Sigmoid colon (tissue), 7 donors: Measurements from ENCODE around the gene ZNF544. TPM values are rescaled to one million over a fixed set of nuclear protein-coding genes. Genes with fewer than 3 reads are reported as not detected.

Source experiments
- DNase-seq: peaks from one replicate; pipeline ENCODE4 v3.0.0-alpha.2; 2019
- H3K27ac ChIP-seq, 4 donors: fragments of 200-600 bp; sonication (generic); one replicate each; pipeline ENCODE4 v1.5.1; 2016 to 2019; ENCODE audit warnings: mild to moderate bottlenecking in 1 of 4
- H3K27me3 ChIP-seq, 3 donors: fragments of 200-600 bp; sonication (generic); one replicate each; pipeline ENCODE4 v1.5.1; 2019; ENCODE audit warnings: mild to moderate bottlenecking in 1 of 3
- H3K36me3 ChIP-seq, 4 donors: fragments of 200-600 bp; sonication (generic); one replicate each; pipeline ENCODE4 v1.5.1; 2016 to 2019
- H3K4me1 ChIP-seq, 4 donors: fragments of 200-600 bp; sonication (generic); one replicate each; pipeline ENCODE4 v1.5.1; 2017 to 2019
- H3K4me3 ChIP-seq, 4 donors: fragments of 200-600 bp; sonication (generic); one replicate each; pipeline ENCODE4 v1.5.1; 2017 to 2019; ENCODE audit warnings: mild to moderate bottlenecking in 2 of 4, moderate library complexity in 1 of 4
- H3K9me3 ChIP-seq, 4 donors: fragments of 200-600 bp in 3 of 4; sonication (generic) in 3 of 4; one replicate each; pipeline versions ENCODE4 v1.5.1 to v1.6.1; 2013 to 2019
- EP300 ChIP-seq, 4 donors: sonication (generic); formaldehyde crosslinking; IDR thresholded peaks; one replicate each; pipeline ENCODE4 v1.6.1; 2017; ENCODE audit warnings: antibody characterized with exemption in 4 of 4
- POLR2A ChIP-seq, 2 donors: fragments of 450-650 bp; IDR thresholded peaks; one replicate each; pipeline ENCODE4 v1.6.1; 2016; ENCODE audit warnings: antibody characterized with exemption in 2 of 2, mild to moderate bottlenecking in 2 of 2, moderate library complexity in 2 of 2
- POLR2AphosphoS5 ChIP-seq, 4 donors: sonication (generic); formaldehyde crosslinking; IDR thresholded peaks; one replicate each; pipeline ENCODE4 v1.6.1; 2017; ENCODE audit warnings: antibody characterized with exemption in 4 of 4
- WGBS, 2 donors: extraction: QIAGEN DNeasy Blood & Tissue Kit; methylation state at CpG; one replicate each; pipeline ENCODE4 v1.1.7; 2013; 5-methylcytosine and 5-hydroxymethylcytosine counted together
- intact Hi-C: fragments of 100-400 bp; cut with DNase I; formaldehyde crosslinking; loops from one replicate; pipeline ENCODE4 v1.15.1; 2023
- polyA plus RNA-seq, 3 donors: library from polyadenylated mRNA; stranded (reverse); fragments of 200-250 nt; gene quantifications; one replicate each; pipeline ENCODE4 v1.2.3, GENCODE V29; 2013
- total RNA-seq, 4 donors: library from RNA; depleted of rRNA; stranded (reverse); fragments of >200 nt; gene quantifications; one replicate each; pipeline ENCODE4 v1.1.0, GENCODE V29; 2016
- TF ChIP-seq, protein P1 (sequence below), 4 experiments: fragments of 450-650 bp in 3 of 4; fragments of 200-600 bp in 1 of 4; IDR thresholded peaks; one replicate each; pipeline ENCODE4 v1.5.1; 2016 to 2019; ENCODE audit warnings: antibody characterized with exemption in 4 of 4, mild to moderate bottlenecking in 3 of 4, moderate library complexity in 2 of 4
- donor health status: healthy with polysubstance abuse.
- donor health status: Bipolar disorder and iron deficiency.
- donor health status: healthy.

ZNF544 gene
- total and polyA plus RNA-seq, 7 donors, result 16.4 to 45.1 (median 28.6) TPM

DNA sequence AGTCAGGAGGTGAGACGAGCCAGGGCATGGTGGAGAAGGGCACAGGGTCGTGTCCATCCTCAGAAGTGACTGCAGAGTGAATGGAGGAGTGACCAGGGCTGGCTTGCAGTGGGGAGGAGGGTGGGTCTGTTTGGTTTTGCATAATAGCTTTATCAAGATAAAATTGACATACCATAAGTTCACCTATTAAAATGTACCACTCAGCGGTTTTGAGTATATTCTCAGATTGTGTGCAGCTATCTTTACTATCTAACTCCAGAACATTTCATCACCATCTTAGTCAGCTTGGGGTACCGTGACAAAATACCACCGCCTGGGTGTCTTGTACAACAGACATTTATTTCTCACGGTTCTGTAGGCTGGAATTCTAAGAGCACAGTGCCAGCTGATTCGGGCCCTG is 63.2 kb downstream of the ZNF544 start:
- TF ChIP-seq EP300 (IDR thresholded peaks at IDR 0.05), result no peak
- TF ChIP-seq, protein P1, sequence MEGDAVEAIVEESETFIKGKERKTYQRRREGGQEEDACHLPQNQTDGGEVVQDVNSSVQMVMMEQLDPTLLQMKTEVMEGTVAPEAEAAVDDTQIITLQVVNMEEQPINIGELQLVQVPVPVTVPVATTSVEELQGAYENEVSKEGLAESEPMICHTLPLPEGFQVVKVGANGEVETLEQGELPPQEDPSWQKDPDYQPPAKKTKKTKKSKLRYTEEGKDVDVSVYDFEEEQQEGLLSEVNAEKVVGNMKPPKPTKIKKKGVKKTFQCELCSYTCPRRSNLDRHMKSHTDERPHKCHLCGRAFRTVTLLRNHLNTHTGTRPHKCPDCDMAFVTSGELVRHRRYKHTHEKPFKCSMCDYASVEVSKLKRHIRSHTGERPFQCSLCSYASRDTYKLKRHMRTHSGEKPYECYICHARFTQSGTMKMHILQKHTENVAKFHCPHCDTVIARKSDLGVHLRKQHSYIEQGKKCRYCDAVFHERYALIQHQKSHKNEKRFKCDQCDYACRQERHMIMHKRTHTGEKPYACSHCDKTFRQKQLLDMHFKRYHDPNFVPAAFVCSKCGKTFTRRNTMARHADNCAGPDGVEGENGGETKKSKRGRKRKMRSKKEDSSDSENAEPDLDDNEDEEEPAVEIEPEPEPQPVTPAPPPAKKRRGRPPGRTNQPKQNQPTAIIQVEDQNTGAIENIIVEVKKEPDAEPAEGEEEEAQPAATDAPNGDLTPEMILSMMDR (IDR thresholded peaks at IDR 0.05), result no peak
- no peak for TF ChIP-seq POLR2AphosphoS5 (IDR thresholded peaks at IDR 0.05)
- TF ChIP-seq POLR2A (IDR thresholded peaks at IDR 0.05), result no peak
- H3K27me3 ChIP-seq, result no peaks in the 10 kb centered on the region
- no peaks in the 10 kb centered on the region for H3K4me1 ChIP-seq
- H3K9me3 ChIP-seq, result peaks cover 0 to 22% (median 11%) of the 10 kb centered on the region in 4 donors
- peaks cover 46 to 92% (median 72%) of the 10 kb centered on the region in 4 donors for H3K36me3 ChIP-seq
- no peak overlapping the region for H3K4me3 ChIP-seq
- no peak overlapping the region for H3K27ac ChIP-seq
- intact Hi-C loops, result no loop called here
- 95 to 98% methylated on average over 7 of the region's 7 CpGs for WGBS, 2 donors
- DNase-seq, result no peak

DNA sequence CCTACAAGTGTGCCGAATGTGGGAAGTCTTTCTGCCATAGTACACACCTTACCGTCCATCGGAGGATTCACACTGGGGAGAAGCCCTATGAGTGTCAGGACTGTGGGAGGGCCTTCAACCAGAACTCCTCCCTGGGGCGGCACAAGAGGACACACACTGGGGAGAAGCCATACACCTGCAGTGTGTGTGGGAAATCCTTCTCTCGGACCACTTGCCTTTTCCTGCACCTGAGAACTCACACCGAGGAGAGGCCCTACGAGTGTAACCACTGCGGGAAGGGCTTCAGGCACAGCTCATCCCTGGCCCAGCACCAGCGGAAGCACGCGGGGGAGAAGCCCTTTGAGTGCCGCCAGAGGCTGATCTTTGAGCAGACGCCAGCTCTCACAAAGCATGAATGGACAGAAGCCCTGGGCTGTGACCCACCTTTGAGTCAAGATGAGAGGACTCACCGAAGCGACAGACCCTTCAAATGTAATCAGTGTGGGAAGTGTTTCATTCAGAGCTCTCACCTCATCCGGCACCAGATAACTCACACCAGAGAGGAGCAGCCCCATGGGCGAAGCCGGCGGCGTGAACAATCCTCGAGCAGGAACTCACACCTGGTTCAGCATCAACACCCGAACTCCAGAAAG is 66.1 kb downstream of the ZNF544 start:
- intact Hi-C loops, result no loop called here
- no peak overlapping the region for H3K4me3 ChIP-seq

DNA sequence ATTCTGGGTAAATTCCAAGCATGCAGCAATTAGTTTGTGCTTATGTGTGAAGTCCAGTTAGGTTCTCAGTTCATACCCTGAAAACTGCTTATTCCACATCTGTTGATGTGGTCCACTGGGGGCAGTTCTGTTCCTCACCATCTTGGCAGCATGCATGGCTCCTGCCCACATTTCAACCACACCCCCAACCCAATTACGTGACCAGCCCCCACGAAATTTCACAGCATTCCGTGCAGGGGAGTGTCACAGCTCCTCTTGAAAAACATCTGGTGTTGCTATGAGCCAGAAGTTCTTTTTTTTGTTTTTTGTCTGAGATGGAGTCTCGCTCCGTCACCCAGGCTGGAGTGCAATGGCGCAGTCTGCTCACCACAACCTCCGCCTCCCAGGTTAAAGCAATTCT is 67.4 kb downstream of the ZNF544 start:
- no peaks in the 10 kb centered on the region for H3K4me1 ChIP-seq
- H3K4me3 ChIP-seq, result no peak overlapping the region
- TF ChIP-seq EP300 (IDR thresholded peaks at IDR 0.05) (no peak), POLR2A (IDR thresholded peaks at IDR 0.05) (no peak), POLR2AphosphoS5 (IDR thresholded peaks at IDR 0.05) (no peak)
- TF ChIP-seq, protein P1 (IDR thresholded peaks at IDR 0.05), result no peak
- no peak overlapping the region for H3K27ac ChIP-seq
- H3K36me3 ChIP-seq, result peaks cover 37 to 98% (median 55%) of the 10 kb centered on the region in 4 donors
- intact Hi-C loops, result no loop called here
- H3K9me3 ChIP-seq, result peaks cover 0 to 23% (median 11%) of the 10 kb centered on the region in 4 donors
- no peak for DNase-seq
- H3K27me3 ChIP-seq, result no peaks in the 10 kb centered on the region
- WGBS, 2 donors, result 94 to 97% methylated on average over 7 of the region's 7 CpGs

More for the DNA sequence above, 66.1 kb downstream of the ZNF544 start:
- H3K27me3 ChIP-seq, result no peaks in the 10 kb centered on the region
- peaks cover 0 to 23% (median 11%) of the 10 kb centered on the region in 4 donors for H3K9me3 ChIP-seq
- 98 to 99% methylated on average over 22 of the region's 22 CpGs for WGBS, 2 donors
- H3K4me1 ChIP-seq, result no peaks in the 10 kb centered on the region
- H3K27ac ChIP-seq, result no peak overlapping the region
- no peak for DNase-seq
- TF ChIP-seq POLR2AphosphoS5 (IDR thresholded peaks at IDR 0.05), result no peak
- H3K36me3 ChIP-seq, result peaks cover 40 to 95% (median 52%) of the 10 kb centered on the region in 4 donors

DNA sequence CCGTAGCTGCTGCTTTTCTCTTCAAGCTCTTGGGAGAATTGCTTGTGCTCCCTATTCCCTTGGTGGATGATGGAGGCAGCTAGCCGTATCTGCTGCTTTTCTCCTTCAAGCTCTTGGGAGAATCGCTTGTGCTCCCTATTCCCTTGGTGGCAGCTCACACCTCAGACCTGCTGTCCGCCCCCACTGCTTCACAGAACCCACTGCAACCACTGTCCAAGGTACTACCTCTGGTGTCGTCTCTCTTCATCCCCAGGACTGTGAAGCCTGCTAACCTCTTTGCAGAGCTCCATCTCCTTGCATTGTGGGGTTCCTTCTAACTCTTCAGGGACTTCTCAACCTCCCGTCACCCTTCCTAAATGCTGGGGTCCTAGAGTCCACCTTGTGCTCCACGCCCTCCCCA is 71.9 kb downstream of the ZNF544 start:
- Histone ChIP-seq H3K27ac (no peak overlapping the region), H3K36me3 (peaks cover 7 to 65% (median 16%) of the 10 kb centered on the region in 4 donors), H3K9me3 (peaks cover 0 to 5% (median 3%) of the 10 kb centered on the region in 4 donors), H3K4me1 (peaks cover 0 to under 1% (median under 1%) of the 10 kb centered on the region in 4 donors), H3K27me3 (no peaks in the 10 kb centered on the region), H3K4me3 (no peak overlapping the region)
- intact Hi-C loops, result loop anchor here (5.0 kb wide), 1 partner anchor 118 kb away; the partner anchor contains the start of gene ZNF274
- no peak for DNase-seq
- no peak for TF ChIP-seq EP300 (IDR thresholded peaks at IDR 0.05)
- no peak for TF ChIP-seq POLR2A (IDR thresholded peaks at IDR 0.05)
- no peak for TF ChIP-seq POLR2AphosphoS5 (IDR thresholded peaks at IDR 0.05)
- TF ChIP-seq, protein P1 (IDR thresholded peaks at IDR 0.05), result no peak
- 97 to 98% methylated on average over 7 of the region's 7 CpGs for WGBS, 2 donors

DNA sequence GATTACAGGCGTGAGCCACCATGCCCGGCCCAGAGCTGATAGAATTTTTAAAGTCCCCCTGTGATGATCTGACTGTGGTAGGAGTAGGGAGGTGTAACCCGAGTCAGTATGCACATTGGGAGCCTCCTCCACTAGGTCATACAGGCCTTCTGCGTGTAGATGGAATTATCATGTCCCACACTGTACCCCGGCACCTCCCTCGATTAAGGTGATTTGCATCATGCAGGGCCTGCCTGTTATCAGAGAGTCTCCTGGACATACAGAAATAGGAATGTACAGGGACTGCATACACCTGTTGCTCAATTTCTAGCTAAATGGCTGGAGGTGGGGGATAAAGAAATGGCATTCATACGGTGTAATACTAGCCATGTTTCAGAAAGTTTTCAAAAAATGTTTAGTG is 75.5 kb downstream of the ZNF544 start:
- Histone ChIP-seq H3K9me3 (no peaks in the 10 kb centered on the region), H3K27ac (peak overlapping the region in 3 of 4 donors; percentile 88 to 93 (median 91)), H3K36me3 (peaks cover 12 to 52% (median 13%) of the 10 kb centered on the region in 4 donors), H3K27me3 (no peaks in the 10 kb centered on the region), H3K4me3 (peak overlapping the region in 1 of 4 donors; percentile 89), H3K4me1 (peaks cover 0 to 17% (median 14%) of the 10 kb centered on the region in 4 donors)
- TF ChIP-seq POLR2AphosphoS5 (IDR thresholded peaks at IDR 0.05), result no peak
- TF ChIP-seq, protein P1 (IDR thresholded peaks at IDR 0.05), result no peak
- no peak for TF ChIP-seq EP300 (IDR thresholded peaks at IDR 0.05)
- no peak for TF ChIP-seq POLR2A (IDR thresholded peaks at IDR 0.05)
- DNase-seq, result no peak
- whole genome bisulfite sequencing, 2 donors, result 90 to 93% methylated on average over 7 of the region's 7 CpGs
- intact Hi-C loops, result loop anchor here (2.0 to 5.0 kb wide), 2 partner anchors 25 to 122 kb away; partner anchors contain the start of genes ZNF274 and ZNF8
